ENCODE measurements around the gene SLC38A10.

Gene SLC38A10

GRCh38 chr17:81254955-81255717 lies 40.0 kb downstream of the SLC38A10 start:
- DNase-seq (ENCODE audit: low read depth in 2 of 2): no peak

GRCh38 chr17:81253358-81254131 lies 41.6 kb downstream of the SLC38A10 start:
- peak; percentile 31 to 45 for DNase-seq (ENCODE audit: low read depth in 2 of 2)

- no peak for DNase-seq (ENCODE audit: low read depth in 2 of 2)
Observed at GRCh38 chr17:81252987-81253329, 42.1 kb downstream of the SLC38A10 start.

- DNase-seq (ENCODE audit: low read depth in 2 of 2): no peak
Observed at GRCh38 chr17:81252326-81252986, 42.7 kb downstream of the SLC38A10 start.

GRCh38 chr17:81251709-81252301 lies 43.3 kb downstream of the SLC38A10 start:
- no peak for DNase-seq (ENCODE audit: low read depth in 2 of 2)

GRCh38 chr17:81251094-81251708 lies 43.9 kb downstream of the SLC38A10 start:
- DNase-seq (ENCODE audit: low read depth in 2 of 2): no peak

- no peak for DNase-seq (ENCODE audit: low read depth in 2 of 2)
Observed at GRCh38 chr17:81250286-81251093, 44.6 kb downstream of the SLC38A10 start.

- no peak for DNase-seq (ENCODE audit: low read depth in 2 of 2)
Observed at GRCh38 chr17:81249223-81250040, 45.7 kb downstream of the SLC38A10 start.

- DNase-seq (ENCODE audit: low read depth in 2 of 2): no peak
Observed at GRCh38 chr17:81248649-81249048, 46.5 kb downstream of the SLC38A10 start.

GRCh38 chr17:81247339-81247990 lies 47.6 kb downstream of the SLC38A10 start:
- no peak for DNase-seq (ENCODE audit: low read depth in 2 of 2)

GRCh38 chr17:81246679-81247338 lies 48.3 kb downstream of the SLC38A10 start:
- no peak for DNase-seq (ENCODE audit: low read depth in 2 of 2)

- DNase-seq (ENCODE audit: low read depth in 2 of 2): no peak
Observed at GRCh38 chr17:81246343-81246670, 48.8 kb downstream of the SLC38A10 start.

- DNase-seq (ENCODE audit: low read depth in 2 of 2): no peak
Observed at GRCh38 chr17:81245665-81246342, 49.3 kb downstream of the SLC38A10 start.

- no peak for DNase-seq (ENCODE audit: low read depth in 2 of 2)
Observed at GRCh38 chr17:81245024-81245664, 50.0 kb downstream of the SLC38A10 start.

GRCh38 chr17:81244358-81245023 lies 50.6 kb downstream of the SLC38A10 start:
- DNase-seq (ENCODE audit: low read depth in 2 of 2): no peak

- DNase-seq (ENCODE audit: low read depth in 2 of 2): no peak
Observed at GRCh38 chr17:81243333-81243664, 51.8 kb downstream of the SLC38A10 start.

GRCh38 chr17:81242421-81243332 lies 52.4 kb downstream of the SLC38A10 start:
- DNase-seq (ENCODE audit: low read depth in 2 of 2): no peak

Measured in stimulated activated CD4-positive, alpha-beta T cell treated with anti-CD3 and anti-CD28 coated beads, Interleukin-4, amount 100 ng/mL, for 48 hours (primary cell).